ENCODE data around the gene NUDT19. TPM values are rescaled to one million over a fixed set of nuclear protein-coding genes. Genes with fewer than 3 reads are reported as not detected.

Gene NUDT19
- total and polyA plus RNA-seq, 10 of the 15 experiments (the other 5 are each of a cell fraction or from before 2014, with no cell fraction given), result 8.5 to 31.0 (median 17.0) TPM

DNA sequence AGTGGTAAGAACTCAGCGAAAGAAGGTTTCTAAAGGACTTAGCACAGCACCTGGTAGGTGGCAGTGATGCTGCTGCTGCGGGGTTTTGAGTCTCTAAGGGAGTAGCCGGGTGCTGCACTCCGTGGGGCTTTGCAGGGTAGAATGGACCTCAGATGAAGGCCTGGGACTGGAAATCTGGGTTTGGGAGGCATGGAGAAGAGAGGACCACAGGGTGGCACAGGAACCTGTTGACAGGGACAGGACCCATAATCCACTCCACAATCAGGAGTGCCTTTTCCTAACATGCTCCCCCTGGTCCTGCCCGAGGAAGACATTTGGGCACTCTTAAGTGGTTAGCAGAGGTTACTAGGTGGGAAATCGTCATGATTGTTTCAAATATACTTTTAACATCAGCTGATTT, 57.7 kb downstream of the NUDT19 start (continued):
- TF ChIP-seq CUX1 (IDR thresholded peaks at IDR 0.05; ENCODE audit: insufficient replicate concordance, low read depth, low read length), result no peak

GRCh38 chr19:32750441-32751055, 58.9 kb downstream of the NUDT19 start:
- Histone ChIP-seq H4K20me1 (ENCODE audit: control insufficient read depth, insufficient read depth) (no peaks in the 10 kb centered on the region), H3K9me3 (replicated peaks; ENCODE audit: control insufficient read depth, insufficient read depth, low read length) (no peaks in the 10 kb centered on the region), H3K79me2 (ENCODE audit: control insufficient read depth, insufficient read depth, low read length) (no peaks in the 10 kb centered on the region), H3K27me3 (replicated peaks in 1 of 2; ENCODE audit: control insufficient read depth in 2 of 2, insufficient read depth in 2 of 2, low read length in 1 of 2) (no peaks in the 10 kb centered on the region; a peak in 1 of 4 replicates), H3K4me2 (ENCODE audit: control insufficient read depth, insufficient read depth) (no peak overlapping the region), H3K9ac (ENCODE audit: control insufficient read depth, insufficient read depth, low read length) (no peak overlapping the region), H2AFZ (ENCODE audit: control insufficient read depth, low read depth, low read length) (no peak overlapping the region), H3K4me1 (ENCODE audit: control insufficient read depth, insufficient read depth, low read length) (no peaks in the 10 kb centered on the region), H3K36me3 (ENCODE audit: control insufficient read depth in 2 of 2, insufficient read depth in 2 of 2, low read length in 1 of 2) (no peaks in the 10 kb centered on the region), H3K27ac (ENCODE audit: control insufficient read depth, insufficient read depth) (no peak overlapping the region), H3K4me3 (no peak overlapping the region)
- no peak for TF ChIP-seq WRNIP1 (IDR thresholded peaks at IDR 0.05; ENCODE audit: borderline replicate concordance, low read depth, low read length)
- 0 out of 2 replicates have a peak, but pooled peaks have one; percentile 35 for TF ChIP-seq ATF7 (IDR thresholded peaks at IDR 0.05; ENCODE audit: low read depth)
- in situ Hi-C loops (cut with MboI) (no loop called here), intact Hi-C loops (cut with micrococcal nuclease; ENCODE audit: unreplicated experiment) (no loop called here)
- CTCF ChIA-PET, result interaction anchor here (2.1 kb wide), 1 partner anchor 151 kb away, joined by 5 read pairs; no protein-coding TSS in a partner anchor
- RAD21 ChIA-PET (ENCODE audit: unreplicated experiment), result interaction anchor here (0.5 kb wide), 1 partner anchor 158 kb away, joined by 3 read pairs; no protein-coding TSS in a partner anchor
- FAIRE-seq, result no peak
- DNase-seq (ENCODE audit: low read depth, low spot score), result no peak
- no TSS peak for BruUV-seq (replicated peaks)
- ATAC-seq, result no peak
- 25% methylated on average over 4 of the region's 4 CpGs for WGBS (ENCODE audit: insufficient coverage, insufficient replicate concordance, low lambda C conversion rate, missing lambda C conversion rate)
- POLR2A ChIA-PET, result no interaction called here
- SMC1A ChIA-PET (ENCODE audit: uncharacterized antibody, unreplicated experiment), result no interaction called here
